Measurements from ENCODE around the gene ARFGEF2.

DNA sequence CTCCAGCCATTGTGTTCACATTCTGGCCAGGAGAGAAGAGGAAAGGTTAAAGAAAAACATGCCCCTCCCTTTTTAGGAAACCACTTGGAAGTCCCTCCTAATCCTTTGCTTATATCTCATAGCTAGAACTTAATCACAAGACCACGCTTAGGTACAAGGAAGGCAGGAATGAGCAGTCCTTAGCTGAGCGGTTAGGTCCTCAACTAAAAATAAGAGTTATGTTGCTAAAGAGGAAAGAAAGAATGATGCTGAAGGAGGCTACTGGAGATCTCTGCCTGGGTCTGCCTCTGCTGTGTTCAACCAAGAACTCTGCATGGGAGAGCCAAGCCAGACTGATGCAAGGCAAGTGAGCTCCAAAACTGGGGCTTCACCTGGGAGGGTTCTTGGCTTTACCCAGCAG is 11.6 kb upstream of the ARFGEF2 start:
- TF ChIP-seq, protein P1, sequence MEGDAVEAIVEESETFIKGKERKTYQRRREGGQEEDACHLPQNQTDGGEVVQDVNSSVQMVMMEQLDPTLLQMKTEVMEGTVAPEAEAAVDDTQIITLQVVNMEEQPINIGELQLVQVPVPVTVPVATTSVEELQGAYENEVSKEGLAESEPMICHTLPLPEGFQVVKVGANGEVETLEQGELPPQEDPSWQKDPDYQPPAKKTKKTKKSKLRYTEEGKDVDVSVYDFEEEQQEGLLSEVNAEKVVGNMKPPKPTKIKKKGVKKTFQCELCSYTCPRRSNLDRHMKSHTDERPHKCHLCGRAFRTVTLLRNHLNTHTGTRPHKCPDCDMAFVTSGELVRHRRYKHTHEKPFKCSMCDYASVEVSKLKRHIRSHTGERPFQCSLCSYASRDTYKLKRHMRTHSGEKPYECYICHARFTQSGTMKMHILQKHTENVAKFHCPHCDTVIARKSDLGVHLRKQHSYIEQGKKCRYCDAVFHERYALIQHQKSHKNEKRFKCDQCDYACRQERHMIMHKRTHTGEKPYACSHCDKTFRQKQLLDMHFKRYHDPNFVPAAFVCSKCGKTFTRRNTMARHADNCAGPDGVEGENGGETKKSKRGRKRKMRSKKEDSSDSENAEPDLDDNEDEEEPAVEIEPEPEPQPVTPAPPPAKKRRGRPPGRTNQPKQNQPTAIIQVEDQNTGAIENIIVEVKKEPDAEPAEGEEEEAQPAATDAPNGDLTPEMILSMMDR (IDR thresholded peaks at IDR 0.05; ENCODE audit: extremely low read depth in 1 of 2, insufficient read depth in 1 of 2, low read depth in 1 of 2, low read length in 2 of 2): no peak
- TF ChIP-seq EZH2 (IDR thresholded peaks at IDR 0.05; ENCODE audit: borderline replicate concordance, low read depth, low read length, severe bottlenecking) (no peak), POLR2A (IDR thresholded peaks at IDR 0.05; ENCODE audit: low read depth, low read length) (no peak), GATA2 (IDR thresholded peaks at IDR 0.05; ENCODE audit: insufficient read depth, insufficient read length, low read depth, low read length) (no peak), POLR2AphosphoS5 (IDR thresholded peaks at IDR 0.05; ENCODE audit: insufficient read depth, low read depth, low read length) (no peak), FOS (IDR thresholded peaks at IDR 0.05; ENCODE audit: borderline replicate concordance, insufficient read depth, low read length) (no peak), JUN (IDR thresholded peaks at IDR 0.05; ENCODE audit: borderline replicate concordance, insufficient read depth, insufficient read length, low read depth) (no peak), MYC (IDR thresholded peaks at IDR 0.05; ENCODE audit: low read depth, low read length) (no peak)
- TF ChIP-seq, protein P2, sequence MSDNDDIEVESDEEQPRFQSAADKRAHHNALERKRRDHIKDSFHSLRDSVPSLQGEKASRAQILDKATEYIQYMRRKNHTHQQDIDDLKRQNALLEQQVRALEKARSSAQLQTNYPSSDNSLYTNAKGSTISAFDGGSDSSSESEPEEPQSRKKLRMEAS (IDR thresholded peaks at IDR 0.05; ENCODE audit: insufficient read depth, insufficient read length): no peak
